Heart right ventricle (tissue), 16 donors: ENCODE results near the gene COBLL1. TPM values are rescaled to one million over a fixed set of nuclear protein-coding genes. Genes with fewer than 3 reads are reported as not detected.
A peak's percentile ranks its signal among the peaks of the same experiment; 100 is the strongest.

Experiments
- ATAC-seq, 8 donors: fragments of 200-7000 bp; cut with Tn5 transposase; one replicate each; pipeline ENCODE4 v1.9.1; 2020; ENCODE audit warnings: mild to moderate bottlenecking in 8 of 8, moderate library complexity in 8 of 8, moderate number of reproducible peaks in 1 of 8
- DNase-seq, 2 donors: peaks; one replicate each; pipeline ENCODE4 v3.0.0-alpha.2; 2020
- H3K27ac ChIP-seq, 10 donors: fragments of 200-600 bp; sonication (generic) in 2 of 10; one replicate each; pipeline versions ENCODE4 v1.5.0 to v1.8.0; 2020 to 2022; ENCODE audit warnings: mild to moderate bottlenecking in 3 of 10
- H3K27me3 ChIP-seq, 7 donors: fragments of 200-600 bp; one replicate each; pipeline ENCODE4 v1.8.0; 2021 to 2022; ENCODE audit warnings: mild to moderate bottlenecking in 2 of 7
- H3K36me3 ChIP-seq, 9 donors: fragments of 200-600 bp; sonication (generic) in 1 of 9; one replicate each; pipeline versions ENCODE4 v1.5.0 to v1.8.0; 2020 to 2022; ENCODE audit warnings: mild to moderate bottlenecking in 2 of 9
- H3K4me1 ChIP-seq, 9 donors: fragments of 200-600 bp; sonication (generic) in 1 of 9; one replicate each; pipeline versions ENCODE4 v1.5.0 to v1.8.0; 2020 to 2022; ENCODE audit warnings: mild to moderate bottlenecking in 4 of 9
- H3K4me3 ChIP-seq, 10 donors: fragments of 200-600 bp; sonication (generic) in 2 of 10; one replicate each; pipeline versions ENCODE4 v1.5.0 to v1.8.0; 2020 to 2022; ENCODE audit warnings: mild to moderate bottlenecking in 7 of 10, moderate library complexity in 2 of 10
- H3K9me3 ChIP-seq, 11 donors: fragments of 200-600 bp in 10 of 11; sonication (generic) in 2 of 11; one replicate each; pipeline versions ENCODE4 v1.5.0 to v1.8.0; 2013 to 2022; ENCODE audit warnings: mild to moderate bottlenecking in 2 of 11, control low read depth in 1 of 11, moderate library complexity in 1 of 11
- CTCF ChIP-seq, 9 donors: fragments of 200-600 bp; sonication (generic) in 2 of 9; IDR thresholded peaks; one replicate each; pipeline versions ENCODE4 v1.5.0 to v1.8.0; 2021 to 2022; ENCODE audit warnings: antibody characterized with exemption in 9 of 9, mild to moderate bottlenecking in 5 of 9, moderate library complexity in 1 of 9
- WGBS, 2 donors: extraction: QIAGEN DNeasy Blood & Tissue Kit; methylation state at CpG; one replicate each; pipeline ENCODE4 v1.1.7; 2013; ENCODE audit warnings: inconsistent platforms in 1 of 2; 5-methylcytosine and 5-hydroxymethylcytosine counted together
- intact Hi-C, 10 donors: fragments of 100-400 bp; cut with DNase I; formaldehyde crosslinking; loops; one replicate each; pipeline versions ENCODE4 v1.11.1 to v1.14.2; 2022
- polyA plus RNA-seq, 2 donors: library from polyadenylated mRNA; stranded (reverse); fragments of 200-250 nt; gene quantifications; one replicate each; pipeline ENCODE4 v1.2.3, GENCODE V29; 2013
- total RNA-seq, 10 donors: library from RNA; stranded (reverse); fragmentation: NEBNext Ultra II Directional in 3 of 10; extraction: Animal tissue kit (Norgen Biotek cat#: 25700) in 3 of 10; gene quantifications; one replicate each; pipeline versions ENCODE4 v1.2.1 to v1.2.4, GENCODE V29; 2021 to 2023
- donor health status: Arrhythmogenic right ventricular cardiomyopathy.
- donor health status: ischemic (EF 13 %, LVEDD 7.1; RV severe dilation, severe dysfunction).
- donor health status: healthy with polysubstance abuse.
- donor health status: DM: no; HTN: yes; CAD: no.
- donor health status: DM: no; HTN: no; CAD: no.
- donor health status: ischemic (EF 25% LVEDD 6.9; RV normal size, moderate dysfunction).
- donor health status: ischemic (EF 25% LVEDD 5.7; RV mildly dilated, moderate dysfunction).
- donor health status: healthy.
- donor health status: DM: yes; HTN: yes; CAD: no.
- donor health status: Ischemic cardiomyopathy.
- donor health status: ischemic (EF 35%, LVEDD 5.7; RV mildly dilated, moderate dysfunction).
- donor health status: nonischemic (EF 11% LVEDD 7.7; RV severe dilation, severe dysfunction).
- donor health status: DM: yes; HTN: yes; CAD: no.
- donor health status: PGD.
- donor health status: ischemic (EF 29% LVEDD 5.4; RV normal size, mild dysfunction).
- donor health status: nonischemic (EF 23%, LVEDD 6.1; RV moderate dilation, normal function).

COBLL1 gene
- total and polyA plus RNA-seq, 12 donors: 5.0 to 20.5 (median 15.0) TPM

- no peak overlapping the region for H3K4me3 ChIP-seq
- 96 to 97% methylated on average over 4 of the region's 4 CpGs for WGBS, 2 donors
- no peak for TF ChIP-seq CTCF (IDR thresholded peaks at IDR 0.05)
- H3K9me3 ChIP-seq: peaks cover 0 to 18% (median 7%) of the 10 kb centered on the region in 11 donors
- intact Hi-C loops: no loop called here
- ATAC-seq (no peak), DNase-seq (no peak)
- no peak overlapping the region for H3K27ac ChIP-seq
- H3K27me3 ChIP-seq: no peaks in the 10 kb centered on the region
- H3K4me1 ChIP-seq: peaks cover 0 to 11% (median 0%) of the 10 kb centered on the region in 9 donors
- H3K36me3 ChIP-seq: peaks cover 0 to 25% (median 0%) of the 10 kb centered on the region in 9 donors
These were observed 162.9 kb downstream of the COBLL1 start for GRCh38 chr2:164678631-164679149.

- no peak for TF ChIP-seq CTCF (IDR thresholded peaks at IDR 0.05)
- peaks cover 0 to 11% (median 0%) of the 10 kb centered on the region in 9 donors for H3K4me1 ChIP-seq
- ATAC-seq (no peak), DNase-seq (no peak)
- peaks cover 0 to 18% (median 7%) of the 10 kb centered on the region in 11 donors for H3K9me3 ChIP-seq
- H3K27me3 ChIP-seq: no peaks in the 10 kb centered on the region
- H3K4me3 ChIP-seq: no peak overlapping the region
- peaks cover 0 to 25% (median 0%) of the 10 kb centered on the region in 9 donors for H3K36me3 ChIP-seq
- 89 to 95% methylated on average over 1 of the region's 1 CpG for WGBS, 2 donors
- H3K27ac ChIP-seq: no peak overlapping the region
- intact Hi-C loops: no loop called here
These were observed 163.9 kb downstream of the COBLL1 start for GRCh38 chr2:164677733-164678132.

GRCh38 chr2:164677271-164677670 is 164.4 kb downstream of the COBLL1 start:
- DNase-seq (no peak), ATAC-seq (no peak)
- 97 to 100% methylated on average over 1 of the region's 1 CpG for WGBS, 2 donors
- intact Hi-C loops: no loop called here
- H3K4me1 ChIP-seq: peaks cover 0 to 11% (median 0%) of the 10 kb centered on the region in 9 donors
- H3K36me3 ChIP-seq: peaks cover 0 to 25% (median 0%) of the 10 kb centered on the region in 9 donors
- no peaks in the 10 kb centered on the region for H3K27me3 ChIP-seq
- peaks cover 0 to 18% (median 7%) of the 10 kb centered on the region in 11 donors for H3K9me3 ChIP-seq
- H3K27ac ChIP-seq: no peak overlapping the region
- H3K4me3 ChIP-seq: no peak overlapping the region
- no peak for TF ChIP-seq CTCF (IDR thresholded peaks at IDR 0.05)

GRCh38 chr2:164675687-164676086 is 165.9 kb downstream of the COBLL1 start:
- DNase-seq: peak in 1 of 2 donors; percentile 9

More at GRCh38 chr2:164675687-164676086, 165.9 kb downstream of the COBLL1 start:
- peaks cover 0 to 20% (median 0%) of the 10 kb centered on the region in 9 donors for H3K4me1 ChIP-seq
- peak overlapping the region in 5 of 10 donors; percentile 2 to 51 (median 34) for H3K27ac ChIP-seq
- intact Hi-C loops: no loop called here
- WGBS, 2 donors: 58 to 66% methylated on average over 2 of the region's 2 CpGs
- no peak overlapping the region for H3K4me3 ChIP-seq
- H3K9me3 ChIP-seq: peaks cover 0 to 18% (median 7%) of the 10 kb centered on the region in 11 donors
- ATAC-seq: peak; percentile 75 to 96 (median 92)
- no peak for TF ChIP-seq CTCF (IDR thresholded peaks at IDR 0.05)
- H3K27me3 ChIP-seq: no peaks in the 10 kb centered on the region
- peaks cover 0 to 18% (median 0%) of the 10 kb centered on the region in 9 donors for H3K36me3 ChIP-seq
